Progenitor cell of endocrine pancreas (in vitro differentiated cells): ENCODE results near the gene SLC16A12. TPM values are rescaled to one million over a fixed set of nuclear protein-coding genes. Genes with fewer than 3 reads are reported as not detected.

ENCODE experiments used
- DNase-seq: peaks from one replicate; pipeline ENCODE4 v3.0.0; 2021; ENCODE audit warnings: low spot score; ENCODE audit not compliant: unreplicated experiment
- H3K27ac Mint-ChIP-seq: 2 replicates; pipeline ENCODE4 v1.8.0; 2021; ENCODE audit warnings: mild to moderate bottlenecking, moderate library complexity, mixed read lengths
- H3K27me3 Mint-ChIP-seq: 2 replicates; pipeline ENCODE4 v1.8.0; 2021; ENCODE audit warnings: mixed read lengths
- H3K36me3 Mint-ChIP-seq: 2 replicates; pipeline ENCODE4 v1.8.0; 2022; ENCODE audit warnings: mixed read lengths; ENCODE audit not compliant: insufficient read depth
- H3K4me1 Mint-ChIP-seq: 2 replicates; pipeline ENCODE4 v1.8.0; 2021; ENCODE audit warnings: low read depth, mixed read lengths
- H3K4me3 Mint-ChIP-seq: 2 replicates; pipeline ENCODE4 v1.8.0; 2021; ENCODE audit warnings: low read depth, mild to moderate bottlenecking, moderate library complexity, mixed read lengths
- H3K9me3 Mint-ChIP-seq: 2 replicates; pipeline ENCODE4 v1.8.0; 2021; ENCODE audit warnings: low read depth, mixed read lengths
- total RNA-seq: library from RNA; stranded (reverse); gene quantifications from 2 replicates; pipeline ENCODE4 v1.2.1, GENCODE V29; 2021
- TF ChIP-seq, protein P1 (sequence below): fragments of 200-600 bp; sonication (generic); IDR thresholded peaks from one replicate; pipeline ENCODE4 v1.5.0; 2021; ENCODE audit warnings: antibody characterized with exemption, mild to moderate bottlenecking; ENCODE audit not compliant: unreplicated experiment

Gene SLC16A12
- total RNA-seq, 1 donor from 2014 or later: 16.1 TPM

DNA sequence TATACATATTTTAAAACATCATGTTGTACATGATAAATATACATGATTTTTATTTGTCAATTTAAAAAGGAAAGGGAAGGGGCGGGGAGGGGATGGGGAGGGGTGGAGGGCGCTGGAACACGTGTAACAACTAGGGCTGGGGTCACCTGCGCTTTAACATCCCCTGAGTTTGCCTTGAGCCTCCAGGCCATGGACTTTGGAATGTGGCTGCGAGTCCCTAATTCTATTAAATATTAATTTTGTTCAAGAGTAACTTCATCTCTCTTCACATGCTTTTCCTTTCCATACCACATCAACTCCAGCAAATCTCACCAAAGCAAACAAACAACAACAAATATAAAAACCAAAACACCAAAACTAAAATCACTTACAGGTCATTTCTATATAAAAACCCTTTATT, 110.4 kb downstream of the SLC16A12 start:
- TF ChIP-seq, protein P1, sequence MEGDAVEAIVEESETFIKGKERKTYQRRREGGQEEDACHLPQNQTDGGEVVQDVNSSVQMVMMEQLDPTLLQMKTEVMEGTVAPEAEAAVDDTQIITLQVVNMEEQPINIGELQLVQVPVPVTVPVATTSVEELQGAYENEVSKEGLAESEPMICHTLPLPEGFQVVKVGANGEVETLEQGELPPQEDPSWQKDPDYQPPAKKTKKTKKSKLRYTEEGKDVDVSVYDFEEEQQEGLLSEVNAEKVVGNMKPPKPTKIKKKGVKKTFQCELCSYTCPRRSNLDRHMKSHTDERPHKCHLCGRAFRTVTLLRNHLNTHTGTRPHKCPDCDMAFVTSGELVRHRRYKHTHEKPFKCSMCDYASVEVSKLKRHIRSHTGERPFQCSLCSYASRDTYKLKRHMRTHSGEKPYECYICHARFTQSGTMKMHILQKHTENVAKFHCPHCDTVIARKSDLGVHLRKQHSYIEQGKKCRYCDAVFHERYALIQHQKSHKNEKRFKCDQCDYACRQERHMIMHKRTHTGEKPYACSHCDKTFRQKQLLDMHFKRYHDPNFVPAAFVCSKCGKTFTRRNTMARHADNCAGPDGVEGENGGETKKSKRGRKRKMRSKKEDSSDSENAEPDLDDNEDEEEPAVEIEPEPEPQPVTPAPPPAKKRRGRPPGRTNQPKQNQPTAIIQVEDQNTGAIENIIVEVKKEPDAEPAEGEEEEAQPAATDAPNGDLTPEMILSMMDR: no peak
- Mint-ChIP-seq H3K27me3 (peaks cover 6% of the 10 kb centered on the region), H3K9me3 (no peaks in the 10 kb centered on the region), H3K4me3 (no peak overlapping the region), H3K36me3 (no peaks in the 10 kb centered on the region), H3K27ac (no peak overlapping the region), H3K4me1 (peaks cover 15% of the 10 kb centered on the region)
- no peak for DNase-seq

- H3K4me3 Mint-ChIP-seq: no peak overlapping the region
- peaks cover 5% of the 10 kb centered on the region for H3K36me3 Mint-ChIP-seq
- no peak overlapping the region for H3K27ac Mint-ChIP-seq
- peaks cover 6% of the 10 kb centered on the region for H3K27me3 Mint-ChIP-seq
- no peaks in the 10 kb centered on the region for H3K9me3 Mint-ChIP-seq
- peaks cover 8% of the 10 kb centered on the region for H3K4me1 Mint-ChIP-seq
- TF ChIP-seq, protein P1: no peak
- no peak for DNase-seq
Observed at GRCh38 chr10:89421018-89421476, 114.3 kb downstream of the SLC16A12 start.

- H3K9me3 Mint-ChIP-seq: no peaks in the 10 kb centered on the region
- peaks cover 8% of the 10 kb centered on the region for H3K27me3 Mint-ChIP-seq
- no peak overlapping the region for H3K27ac Mint-ChIP-seq
- DNase-seq: no peak
- TF ChIP-seq, protein P1: peak; percentile 44
- H3K36me3 Mint-ChIP-seq: peaks cover 5% of the 10 kb centered on the region
- H3K4me1 Mint-ChIP-seq: peaks cover 3% of the 10 kb centered on the region
- H3K4me3 Mint-ChIP-seq: no peak overlapping the region
Observed at GRCh38 chr10:89419548-89419947, 115.8 kb downstream of the SLC16A12 start.

DNA sequence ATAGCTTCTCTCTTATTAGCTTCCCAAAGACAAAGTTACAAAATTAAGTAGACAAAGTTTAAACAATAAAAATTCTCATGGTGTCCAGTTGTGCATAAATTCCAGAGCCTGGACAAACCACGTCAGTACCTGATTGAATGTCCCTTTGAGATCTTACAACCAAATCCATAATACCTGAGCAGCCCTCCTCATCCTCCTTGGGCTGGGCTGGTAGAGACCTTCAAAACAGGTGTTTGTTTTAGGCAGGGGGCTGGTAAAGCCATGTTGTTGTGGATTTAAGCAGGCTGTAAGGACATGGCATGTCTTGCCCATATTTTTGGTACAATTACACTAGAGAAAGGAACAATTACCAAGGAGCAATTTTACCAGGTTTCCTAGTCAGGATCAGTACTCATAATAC, 118.9 kb downstream of the SLC16A12 start:
- H3K4me3 Mint-ChIP-seq: peak overlapping the region; percentile 55
- DNase-seq: no peak
- H3K27ac Mint-ChIP-seq: no peak overlapping the region
- peaks cover 5% of the 10 kb centered on the region for H3K4me1 Mint-ChIP-seq
- peaks cover 11% of the 10 kb centered on the region for H3K36me3 Mint-ChIP-seq
- H3K27me3 Mint-ChIP-seq: peaks cover 8% of the 10 kb centered on the region
- peaks cover 3% of the 10 kb centered on the region for H3K9me3 Mint-ChIP-seq
- TF ChIP-seq, protein P1: no peak

DNA sequence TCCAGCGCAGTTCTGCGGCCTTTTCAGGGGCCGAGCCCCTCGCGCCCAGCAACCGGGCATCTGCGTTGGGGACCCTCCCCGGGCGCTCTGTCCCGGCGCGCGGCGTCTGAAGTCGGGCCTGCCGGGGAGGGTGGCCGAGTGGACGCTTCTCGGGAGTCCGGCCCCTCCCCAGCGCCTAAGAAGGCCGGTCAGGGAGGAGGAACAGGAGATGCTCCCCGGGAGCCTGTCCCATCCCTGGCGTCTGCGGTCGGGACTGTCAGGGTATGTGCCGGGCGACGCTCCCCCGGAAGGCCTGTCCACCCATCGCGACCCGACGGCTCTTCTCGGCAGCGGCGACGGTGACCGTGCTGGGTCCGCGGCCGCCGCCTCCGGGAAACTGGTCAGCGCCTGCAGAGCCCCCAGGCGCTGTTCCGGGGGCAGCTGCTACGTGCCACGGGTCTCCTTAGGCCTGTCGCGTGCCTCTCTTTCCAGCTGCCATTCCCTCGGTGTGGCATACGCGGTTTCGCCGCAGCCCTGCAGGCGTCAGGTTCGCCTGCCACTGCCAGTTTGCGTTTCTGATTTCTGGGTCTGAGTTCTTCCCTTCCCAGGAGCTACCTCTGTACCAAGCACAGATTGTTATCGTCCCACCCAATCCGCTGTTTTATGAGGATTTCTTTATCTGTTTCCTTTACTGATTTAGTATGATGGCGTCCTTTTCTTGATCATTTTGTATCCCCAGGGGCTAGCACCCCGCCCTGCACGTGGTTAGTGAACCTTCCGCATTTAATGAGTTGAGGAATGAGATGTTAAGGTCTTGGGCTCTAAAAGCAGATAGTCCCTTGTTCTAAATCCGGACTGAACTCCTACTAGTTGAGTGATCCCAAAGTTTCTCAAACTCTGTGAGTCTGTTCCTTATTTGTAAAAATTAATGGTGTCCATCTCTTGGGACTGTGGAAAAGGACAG, 120.2 kb downstream of the SLC16A12 start:
- Mint-ChIP-seq H3K4me3 (peak overlapping the region; percentile 86), H3K4me1 (peaks cover 5% of the 10 kb centered on the region), H3K36me3 (peaks cover 11% of the 10 kb centered on the region), H3K27me3 (peaks cover 8% of the 10 kb centered on the region), H3K27ac (peak overlapping the region; percentile 80), H3K9me3 (peaks cover 3% of the 10 kb centered on the region)
- TF ChIP-seq, protein P1: no peak
- peak; percentile 24 for DNase-seq
